ENCODE measurements around the gene ANGEL2. TPM values are rescaled to one million over a fixed set of nuclear protein-coding genes. Genes with fewer than 3 reads are reported as not detected.

Gene ANGEL2
- total and polyA plus RNA-seq, 2 experiments from 2014 or later: 15.2 to 49.6 TPM

DNA sequence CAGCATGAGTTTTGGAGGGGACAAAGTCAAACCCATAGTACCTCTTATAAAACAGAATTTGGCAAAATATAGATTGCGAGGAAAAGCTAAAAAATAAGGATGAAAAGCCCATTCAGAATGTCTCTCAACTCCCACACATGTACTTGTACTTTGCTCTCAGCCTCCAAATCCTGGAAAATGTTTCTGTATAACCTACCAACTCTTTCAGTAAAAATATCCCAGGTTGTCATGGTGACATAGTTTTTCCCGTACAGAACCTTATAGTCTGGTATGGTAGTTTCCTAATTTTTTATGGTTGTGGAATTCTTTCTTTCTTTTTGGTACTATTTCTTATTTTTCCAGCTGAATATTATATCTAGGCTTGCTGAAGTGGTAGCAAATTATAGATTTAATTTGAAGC lies 19.9 kb upstream of the ANGEL2 start:
- H3K4me3 Mint-ChIP-seq: no peak overlapping the region

DNA sequence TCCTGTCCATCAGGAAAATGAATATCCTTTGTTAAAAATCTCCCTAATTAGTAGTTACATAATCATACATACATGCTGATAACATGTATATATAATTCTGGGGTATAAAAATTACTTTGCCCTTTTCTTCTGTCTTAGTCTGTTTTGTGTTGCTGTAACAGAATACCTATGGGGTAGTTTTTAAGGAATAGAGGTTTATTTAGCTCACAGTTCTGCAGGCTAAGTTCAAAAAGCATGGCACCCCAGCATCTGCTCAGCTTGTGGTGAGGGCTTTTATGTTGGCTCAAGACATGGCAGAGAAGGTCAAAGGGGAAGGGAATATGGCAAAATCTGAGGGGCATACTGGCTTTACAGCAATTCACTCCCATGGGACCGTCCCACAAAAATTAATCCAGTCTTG lies 19.0 kb upstream of the ANGEL2 start:
- H3K4me1 Mint-ChIP-seq: no peaks in the 10 kb centered on the region
- TF ChIP-seq, protein P1, sequence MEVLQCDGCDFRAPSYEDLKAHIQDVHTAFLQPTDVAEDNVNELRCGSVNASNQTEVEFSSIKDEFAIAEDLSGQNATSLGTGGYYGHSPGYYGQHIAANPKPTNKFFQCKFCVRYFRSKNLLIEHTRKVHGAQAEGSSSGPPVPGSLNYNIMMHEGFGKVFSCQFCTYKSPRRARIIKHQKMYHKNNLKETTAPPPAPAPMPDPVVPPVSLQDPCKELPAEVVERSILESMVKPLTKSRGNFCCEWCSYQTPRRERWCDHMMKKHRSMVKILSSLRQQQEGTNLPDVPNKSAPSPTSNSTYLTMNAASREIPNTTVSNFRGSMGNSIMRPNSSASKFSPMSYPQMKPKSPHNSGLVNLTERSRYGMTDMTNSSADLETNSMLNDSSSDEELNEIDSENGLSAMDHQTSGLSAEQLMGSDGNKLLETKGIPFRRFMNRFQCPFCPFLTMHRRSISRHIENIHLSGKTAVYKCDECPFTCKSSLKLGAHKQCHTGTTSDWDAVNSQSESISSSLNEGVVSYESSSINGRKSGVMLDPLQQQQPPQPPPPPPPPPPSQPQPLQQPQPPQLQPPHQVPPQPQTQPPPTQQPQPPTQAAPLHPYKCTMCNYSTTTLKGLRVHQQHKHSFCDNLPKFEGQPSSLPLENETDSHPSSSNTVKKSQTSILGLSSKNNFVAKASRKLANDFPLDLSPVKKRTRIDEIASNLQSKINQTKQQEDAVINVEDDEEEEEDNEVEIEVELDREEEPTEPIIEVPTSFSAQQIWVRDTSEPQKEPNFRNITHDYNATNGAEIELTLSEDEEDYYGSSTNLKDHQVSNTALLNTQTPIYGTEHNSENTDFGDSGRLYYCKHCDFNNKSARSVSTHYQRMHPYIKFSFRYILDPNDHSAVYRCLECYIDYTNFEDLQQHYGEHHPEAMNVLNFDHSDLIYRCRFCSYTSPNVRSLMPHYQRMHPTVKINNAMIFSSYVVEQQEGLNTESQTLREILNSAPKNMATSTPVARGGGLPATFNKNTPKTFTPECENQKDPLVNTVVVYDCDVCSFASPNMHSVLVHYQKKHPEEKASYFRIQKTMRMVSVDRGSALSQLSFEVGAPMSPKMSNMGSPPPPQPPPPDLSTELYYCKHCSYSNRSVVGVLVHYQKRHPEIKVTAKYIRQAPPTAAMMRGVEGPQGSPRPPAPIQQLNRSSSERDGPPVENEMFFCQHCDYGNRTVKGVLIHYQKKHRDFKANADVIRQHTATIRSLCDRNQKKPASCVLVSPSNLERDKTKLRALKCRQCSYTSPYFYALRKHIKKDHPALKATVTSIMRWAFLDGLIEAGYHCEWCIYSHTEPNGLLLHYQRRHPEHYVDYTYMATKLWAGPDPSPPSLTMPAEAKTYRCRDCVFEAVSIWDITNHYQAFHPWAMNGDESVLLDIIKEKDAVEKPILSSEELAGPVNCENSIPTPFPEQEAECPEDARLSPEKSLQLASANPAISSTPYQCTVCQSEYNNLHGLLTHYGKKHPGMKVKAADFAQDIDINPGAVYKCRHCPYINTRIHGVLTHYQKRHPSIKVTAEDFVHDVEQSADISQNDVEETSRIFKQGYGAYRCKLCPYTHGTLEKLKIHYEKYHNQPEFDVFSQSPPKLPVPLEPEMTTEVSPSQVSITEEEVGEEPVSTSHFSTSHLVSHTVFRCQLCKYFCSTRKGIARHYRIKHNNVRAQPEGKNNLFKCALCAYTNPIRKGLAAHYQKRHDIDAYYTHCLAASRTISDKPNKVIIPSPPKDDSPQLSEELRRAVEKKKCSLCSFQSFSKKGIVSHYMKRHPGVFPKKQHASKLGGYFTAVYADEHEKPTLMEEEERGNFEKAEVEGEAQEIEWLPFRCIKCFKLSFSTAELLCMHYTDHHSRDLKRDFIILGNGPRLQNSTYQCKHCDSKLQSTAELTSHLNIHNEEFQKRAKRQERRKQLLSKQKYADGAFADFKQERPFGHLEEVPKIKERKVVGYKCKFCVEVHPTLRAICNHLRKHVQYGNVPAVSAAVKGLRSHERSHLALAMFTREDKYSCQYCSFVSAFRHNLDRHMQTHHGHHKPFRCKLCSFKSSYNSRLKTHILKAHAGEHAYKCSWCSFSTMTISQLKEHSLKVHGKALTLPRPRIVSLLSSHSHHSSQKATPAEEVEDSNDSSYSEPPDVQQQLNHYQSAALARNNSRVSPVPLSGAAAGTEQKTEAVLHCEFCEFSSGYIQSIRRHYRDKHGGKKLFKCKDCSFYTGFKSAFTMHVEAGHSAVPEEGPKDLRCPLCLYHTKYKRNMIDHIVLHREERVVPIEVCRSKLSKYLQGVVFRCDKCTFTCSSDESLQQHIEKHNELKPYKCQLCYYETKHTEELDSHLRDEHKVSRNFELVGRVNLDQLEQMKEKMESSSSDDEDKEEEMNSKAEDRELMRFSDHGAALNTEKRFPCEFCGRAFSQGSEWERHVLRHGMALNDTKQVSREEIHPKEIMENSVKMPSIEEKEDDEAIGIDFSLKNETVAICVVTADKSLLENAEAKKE (CRISPR knock-in tag; IDR thresholded peaks at IDR 0.05): no peak
- TF ChIP-seq, protein P2, sequence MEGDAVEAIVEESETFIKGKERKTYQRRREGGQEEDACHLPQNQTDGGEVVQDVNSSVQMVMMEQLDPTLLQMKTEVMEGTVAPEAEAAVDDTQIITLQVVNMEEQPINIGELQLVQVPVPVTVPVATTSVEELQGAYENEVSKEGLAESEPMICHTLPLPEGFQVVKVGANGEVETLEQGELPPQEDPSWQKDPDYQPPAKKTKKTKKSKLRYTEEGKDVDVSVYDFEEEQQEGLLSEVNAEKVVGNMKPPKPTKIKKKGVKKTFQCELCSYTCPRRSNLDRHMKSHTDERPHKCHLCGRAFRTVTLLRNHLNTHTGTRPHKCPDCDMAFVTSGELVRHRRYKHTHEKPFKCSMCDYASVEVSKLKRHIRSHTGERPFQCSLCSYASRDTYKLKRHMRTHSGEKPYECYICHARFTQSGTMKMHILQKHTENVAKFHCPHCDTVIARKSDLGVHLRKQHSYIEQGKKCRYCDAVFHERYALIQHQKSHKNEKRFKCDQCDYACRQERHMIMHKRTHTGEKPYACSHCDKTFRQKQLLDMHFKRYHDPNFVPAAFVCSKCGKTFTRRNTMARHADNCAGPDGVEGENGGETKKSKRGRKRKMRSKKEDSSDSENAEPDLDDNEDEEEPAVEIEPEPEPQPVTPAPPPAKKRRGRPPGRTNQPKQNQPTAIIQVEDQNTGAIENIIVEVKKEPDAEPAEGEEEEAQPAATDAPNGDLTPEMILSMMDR (conservative IDR thresholded peaks at IDR 0.05; ENCODE audit: low read depth in 2 of 2): no peak
- no peak for TF ChIP-seq STAT1 (IDR thresholded peaks at IDR 0.05; ENCODE audit: unreplicated experiment)
- TF ChIP-seq ZNF114 (CRISPR knock-in tag; IDR thresholded peaks at IDR 0.05): no peak
- no peak for TF ChIP-seq POLR2AphosphoS5 (IDR thresholded peaks at IDR 0.05; ENCODE audit: low read depth)
- TF ChIP-seq, protein P3, sequence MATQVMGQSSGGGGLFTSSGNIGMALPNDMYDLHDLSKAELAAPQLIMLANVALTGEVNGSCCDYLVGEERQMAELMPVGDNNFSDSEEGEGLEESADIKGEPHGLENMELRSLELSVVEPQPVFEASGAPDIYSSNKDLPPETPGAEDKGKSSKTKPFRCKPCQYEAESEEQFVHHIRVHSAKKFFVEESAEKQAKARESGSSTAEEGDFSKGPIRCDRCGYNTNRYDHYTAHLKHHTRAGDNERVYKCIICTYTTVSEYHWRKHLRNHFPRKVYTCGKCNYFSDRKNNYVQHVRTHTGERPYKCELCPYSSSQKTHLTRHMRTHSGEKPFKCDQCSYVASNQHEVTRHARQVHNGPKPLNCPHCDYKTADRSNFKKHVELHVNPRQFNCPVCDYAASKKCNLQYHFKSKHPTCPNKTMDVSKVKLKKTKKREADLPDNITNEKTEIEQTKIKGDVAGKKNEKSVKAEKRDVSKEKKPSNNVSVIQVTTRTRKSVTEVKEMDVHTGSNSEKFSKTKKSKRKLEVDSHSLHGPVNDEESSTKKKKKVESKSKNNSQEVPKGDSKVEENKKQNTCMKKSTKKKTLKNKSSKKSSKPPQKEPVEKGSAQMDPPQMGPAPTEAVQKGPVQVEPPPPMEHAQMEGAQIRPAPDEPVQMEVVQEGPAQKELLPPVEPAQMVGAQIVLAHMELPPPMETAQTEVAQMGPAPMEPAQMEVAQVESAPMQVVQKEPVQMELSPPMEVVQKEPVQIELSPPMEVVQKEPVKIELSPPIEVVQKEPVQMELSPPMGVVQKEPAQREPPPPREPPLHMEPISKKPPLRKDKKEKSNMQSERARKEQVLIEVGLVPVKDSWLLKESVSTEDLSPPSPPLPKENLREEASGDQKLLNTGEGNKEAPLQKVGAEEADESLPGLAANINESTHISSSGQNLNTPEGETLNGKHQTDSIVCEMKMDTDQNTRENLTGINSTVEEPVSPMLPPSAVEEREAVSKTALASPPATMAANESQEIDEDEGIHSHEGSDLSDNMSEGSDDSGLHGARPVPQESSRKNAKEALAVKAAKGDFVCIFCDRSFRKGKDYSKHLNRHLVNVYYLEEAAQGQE (IDR thresholded peaks at IDR 0.05; ENCODE audit: unreplicated experiment): no peak

More for the DNA sequence above, 19.9 kb upstream of the ANGEL2 start:
- Histone ChIP-seq H3K4me1 (ENCODE audit: insufficient read depth) (0 out of 2 replicates have a peak, but pooled peaks cover 1% of the 10 kb centered on the region), H3K4me2 (no peak overlapping the region), H3K79me2 (replicated peaks; ENCODE audit: insufficient read depth) (no peaks in the 10 kb centered on the region), H3K4me3 (no peak overlapping the region), H3K9me2 (ENCODE audit: insufficient read depth) (0 out of 2 replicates have a peak, but pooled peaks cover 7% of the 10 kb centered on the region), H3K36me3 (ENCODE audit: insufficient read depth) (no peaks in the 10 kb centered on the region; the same call in 1 of the 2 replicates), H3K27me3 (ENCODE audit: insufficient read depth) (no peaks in the 10 kb centered on the region), H3K27ac (ENCODE audit: low read depth) (no peak overlapping the region), H4K20me1 (replicated peaks; ENCODE audit: insufficient read depth) (no peaks in the 10 kb centered on the region), H3F3A (replicated peaks; ENCODE audit: low read depth) (no peaks in the 10 kb centered on the region), H2AFZ (no peak overlapping the region)
- ATAC-seq: no peak
- H3K27ac Mint-ChIP-seq: no peak overlapping the region
- DNase-seq (ENCODE audit: low spot score): no peak
- peaks cover 1% of the 10 kb centered on the region; the same call in 2 of the 3 replicates for H3K4me1 Mint-ChIP-seq
- TF ChIP-seq, protein P4, sequence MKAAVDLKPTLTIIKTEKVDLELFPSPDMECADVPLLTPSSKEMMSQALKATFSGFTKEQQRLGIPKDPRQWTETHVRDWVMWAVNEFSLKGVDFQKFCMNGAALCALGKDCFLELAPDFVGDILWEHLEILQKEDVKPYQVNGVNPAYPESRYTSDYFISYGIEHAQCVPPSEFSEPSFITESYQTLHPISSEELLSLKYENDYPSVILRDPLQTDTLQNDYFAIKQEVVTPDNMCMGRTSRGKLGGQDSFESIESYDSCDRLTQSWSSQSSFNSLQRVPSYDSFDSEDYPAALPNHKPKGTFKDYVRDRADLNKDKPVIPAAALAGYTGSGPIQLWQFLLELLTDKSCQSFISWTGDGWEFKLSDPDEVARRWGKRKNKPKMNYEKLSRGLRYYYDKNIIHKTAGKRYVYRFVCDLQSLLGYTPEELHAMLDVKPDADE (IDR thresholded peaks at IDR 0.05): no peak
- TF ChIP-seq CREB1 (CRISPR knock-in tag; IDR thresholded peaks at IDR 0.05; ENCODE audit: low read depth): no peak
- no peaks in the 10 kb centered on the region for H3K36me3 Mint-ChIP-seq (ENCODE audit: low read depth)
- H3K9me3 Mint-ChIP-seq: peaks cover 7% of the 10 kb centered on the region
- H3K27me3 Mint-ChIP-seq (ENCODE audit: insufficient read depth, low read depth, poor library complexity): peaks cover 5% of the 10 kb centered on the region

More for the DNA sequence above, 19.0 kb upstream of the ANGEL2 start:
- Histone ChIP-seq H3K4me2 (no peak overlapping the region), H3K4me1 (ENCODE audit: insufficient read depth) (no peaks in the 10 kb centered on the region), H3K27me3 (ENCODE audit: insufficient read depth) (no peaks in the 10 kb centered on the region), H3F3A (replicated peaks; ENCODE audit: low read depth) (no peaks in the 10 kb centered on the region), H3K36me3 (ENCODE audit: insufficient read depth) (no peaks in the 10 kb centered on the region; the same call in 1 of the 2 replicates), H3K79me2 (replicated peaks; ENCODE audit: insufficient read depth) (no peaks in the 10 kb centered on the region), H3K9me2 (ENCODE audit: insufficient read depth) (0 out of 2 replicates have a peak, but pooled peaks cover 7% of the 10 kb centered on the region), H3K4me3 (no peak overlapping the region), H2AFZ (no peak overlapping the region), H4K20me1 (replicated peaks; ENCODE audit: insufficient read depth) (no peaks in the 10 kb centered on the region), H3K27ac (ENCODE audit: low read depth) (no peak overlapping the region)
- Mint-ChIP-seq H3K4me3 (no peak overlapping the region), H3K36me3 (ENCODE audit: low read depth) (no peaks in the 10 kb centered on the region), H3K9me3 (peaks cover 7% of the 10 kb centered on the region), H3K27ac (no peak overlapping the region), H3K27me3 (ENCODE audit: insufficient read depth, low read depth, poor library complexity) (peaks cover 5% of the 10 kb centered on the region)
- DNase-seq (ENCODE audit: low spot score): no peak
- ATAC-seq: no peak
